SK-N-MC (cell line): ENCODE measurements around the gene SP140.

ENCODE experiments used
- EZH2 ChIP-seq: fragments of 200-600 bp; sonication (generic); IDR thresholded peaks from one replicate; pipeline ENCODE4 v1.6.1; 2017; ENCODE audit warnings: antibody characterized with exemption
- FOXP2 ChIP-seq: optimal IDR thresholded peaks from 2 replicates; pipeline ENCODE3; 2011; ENCODE audit warnings: mild to moderate bottlenecking, moderate library complexity; ENCODE audit not compliant: insufficient read depth; ENCODE audit errors: extremely low read length, control extremely low read depth
- POLR2AphosphoS5 ChIP-seq: IDR thresholded peaks from 2 replicates; pipeline ENCODE4 v1.6.1; 2012; ENCODE audit warnings: mild to moderate bottlenecking, low read depth, low read length, borderline replicate concordance

- no peak for TF ChIP-seq POLR2AphosphoS5
- no peak for TF ChIP-seq EZH2
- TF ChIP-seq FOXP2, result no peak
These were observed 1.1 kb upstream of the SP140 start for GRCh38 chr2:230224458-230224857.
